Testis (tissue), 2 donors: ENCODE results near the gene NUMA1.
A peak's percentile ranks its signal among the peaks of the same experiment; 100 is the strongest.

Experiments
- CTCF ChIP-seq, 3 experiments: fragments of 450-650 bp in 2 of 3; fragments of 200-600 bp in 1 of 3; sonication (generic) in 1 of 3; IDR thresholded peaks; one replicate each; pipeline ENCODE4 v1.5.1; 2016 to 2019; ENCODE audit warnings: antibody characterized with exemption in 3 of 3, mild to moderate bottlenecking in 2 of 3, moderate library complexity in 1 of 3
- POLR2A ChIP-seq: fragments of 450-650 bp; IDR thresholded peaks from one replicate; pipeline ENCODE4 v1.6.1; 2017; ENCODE audit warnings: antibody characterized with exemption, mild to moderate bottlenecking, moderate library complexity

GRCh38 chr11:72102946-72103753 is 22.8 kb upstream of the NUMA1 start, which contains the start of gene LAMTOR1:
- TF ChIP-seq CTCF (IDR thresholded peaks at IDR 0.05) = peak; percentile 17 to 76 (median 65)
- TF ChIP-seq POLR2A = peak; percentile 3
